CD14-positive monocyte (primary cell): ENCODE results near the gene PLS1. TPM values are rescaled to one million over a fixed set of nuclear protein-coding genes. Genes with fewer than 3 reads are reported as not detected.

Source experiments
- DNase-seq, 3 donors: peaks; one replicate each; pipeline ENCODE4 v3.0.0-alpha.2; 2011 to 2022
- H2AFZ ChIP-seq: 2 replicates; pipeline ENCODE4 v1.6.0; 2012; ENCODE audit warnings: mild to moderate bottlenecking, low read depth, low read length, inconsistent platforms; ENCODE audit not compliant: insufficient read depth, poor library complexity, severe bottlenecking
- H3K27ac ChIP-seq, 2 donors: 1 replicate in 1 of 2; 2 replicates in 1 of 2; pipeline ENCODE4 v1.5.1; 2012 to 2013; ENCODE audit warnings: low read length in 2 of 2, control low read depth in 1 of 2, inconsistent platforms in 1 of 2, low read depth in 1 of 2, mild to moderate bottlenecking in 1 of 2
- H3K27me3 ChIP-seq, 2 donors: one replicate each; pipeline versions ENCODE4 v1.6.0 to v1.6.1; 2011 to 2013; ENCODE audit warnings: low read length in 2 of 2; ENCODE audit not compliant: control insufficient read depth in 2 of 2, insufficient read depth in 2 of 2
- H3K36me3 ChIP-seq, 2 donors: replicated peaks in 1 of 2; 1 replicate in 1 of 2; 2 replicates in 1 of 2; pipeline versions ENCODE4 v1.5.1 to v1.6.1; 2012 to 2013; ENCODE audit warnings: low read length in 2 of 2, control low read depth in 1 of 2, inconsistent platforms in 1 of 2, mild to moderate bottlenecking in 1 of 2; ENCODE audit not compliant: insufficient read depth in 2 of 2, control insufficient read depth in 1 of 2
- H3K4me1 ChIP-seq, 2 donors: 1 replicate in 1 of 2; 2 replicates in 1 of 2; pipeline versions ENCODE4 v1.5.1 to v1.6.1; 2012 to 2013; ENCODE audit warnings: low read length in 2 of 2, control low read depth in 1 of 2, inconsistent platforms in 1 of 2, mild to moderate bottlenecking in 1 of 2, moderate library complexity in 1 of 2; ENCODE audit not compliant: insufficient read depth in 2 of 2, control insufficient read depth in 1 of 2
- H3K4me2 ChIP-seq: replicated peaks from 2 replicates; pipeline ENCODE3; 2012; ENCODE audit warnings: low read length, moderate library complexity, mild to moderate bottlenecking; ENCODE audit not compliant: poor library complexity, severe bottlenecking; ENCODE audit errors: extremely low read depth
- H3K4me3 ChIP-seq, 3 experiments: fragments of 200-600 bp in 1 of 3; sonication (generic) in 1 of 3; replicated peaks in 1 of 3; 1 replicate in 2 of 3; 2 replicates in 1 of 3; pipeline ENCODE4 v1.5.1; 2011 to 2013; ENCODE audit warnings: low read length in 3 of 3, mild to moderate bottlenecking in 3 of 3, control low read depth in 2 of 3, low read depth in 2 of 3, inconsistent platforms in 1 of 3, moderate library complexity in 1 of 3
- H3K79me2 ChIP-seq: 2 replicates; pipeline ENCODE4 v1.6.0; 2012; ENCODE audit warnings: mild to moderate bottlenecking, control low read depth, inconsistent platforms, low read length, moderate library complexity; ENCODE audit not compliant: insufficient read depth
- H3K9ac ChIP-seq: 2 replicates; pipeline ENCODE4 v1.6.0; 2017; ENCODE audit warnings: low read length, mild to moderate bottlenecking; ENCODE audit not compliant: insufficient read depth, poor library complexity, severe bottlenecking
- H3K9me3 ChIP-seq, 2 donors: replicated peaks in 1 of 2; 1 replicate in 1 of 2; 2 replicates in 1 of 2; pipeline versions ENCODE4 v1.5.1 to v1.6.1; 2012 to 2013; ENCODE audit warnings: low read length in 2 of 2, control low read depth in 1 of 2; ENCODE audit not compliant: control insufficient read depth in 1 of 2, insufficient read depth in 1 of 2
- H4K20me1 ChIP-seq: 2 replicates; pipeline ENCODE4 v1.6.0; 2012; ENCODE audit warnings: mild to moderate bottlenecking, low read length, control low read depth, moderate library complexity; ENCODE audit not compliant: insufficient read depth
- H3K27ac Mint-ChIP-seq, 7 donors: one replicate each; pipeline ENCODE4 v1.8.0; 2020; ENCODE audit warnings: mild to moderate bottlenecking in 7 of 7, mixed read lengths in 7 of 7, moderate library complexity in 6 of 7, inconsistent platforms in 2 of 7
- H3K27me3 Mint-ChIP-seq, 3 donors: one replicate each; pipeline ENCODE4 v1.8.0; 2021 to 2022; ENCODE audit warnings: low read depth in 3 of 3, mild to moderate bottlenecking in 3 of 3, mixed read lengths in 3 of 3, moderate library complexity in 3 of 3, inconsistent platforms in 1 of 3
- H3K36me3 Mint-ChIP-seq, 2 donors: one replicate each; pipeline ENCODE4 v1.8.0; 2020; ENCODE audit warnings: mixed read lengths in 2 of 2, inconsistent platforms in 1 of 2, mild to moderate bottlenecking in 1 of 2
- H3K4me1 Mint-ChIP-seq: one replicate; pipeline ENCODE4 v1.8.0; 2020; ENCODE audit warnings: mild to moderate bottlenecking, mixed read lengths
- H3K4me3 Mint-ChIP-seq, 2 donors: one replicate each; pipeline ENCODE4 v1.8.0; 2020; ENCODE audit warnings: mild to moderate bottlenecking in 2 of 2, mixed read lengths in 2 of 2, moderate library complexity in 1 of 2
- H3K9me3 Mint-ChIP-seq, 7 donors: one replicate each; pipeline ENCODE4 v1.8.0; 2020 to 2022; ENCODE audit warnings: mixed read lengths in 7 of 7, mild to moderate bottlenecking in 6 of 7, moderate library complexity in 6 of 7, inconsistent platforms in 2 of 7
- CTCF ChIP-seq: fragments of 200-600 bp; IDR thresholded peaks from one replicate; pipeline ENCODE4 v1.8.0; 2022; ENCODE audit warnings: antibody characterized with exemption, mild to moderate bottlenecking
- WGBS: methylation state at CpG from one replicate; pipeline ENCODE4 v1.1.5; 2013; ENCODE audit warnings: missing lambda C conversion rate; ENCODE audit not compliant: insufficient coverage; 5-methylcytosine and 5-hydroxymethylcytosine counted together
- intact Hi-C, 2 donors: fragments of 100-400 bp; cut with micrococcal nuclease; formaldehyde crosslinking; loops; one replicate each; pipeline versions ENCODE4 v1.15.0 to v1.15.1; 2023
- polyA plus RNA-seq, 3 donors: library from polyadenylated mRNA; depleted of rRNA in 1 of 3; unstranded in 2 of 3; stranded (reverse) in 1 of 3; fragments of 300-500 nt in 2 of 3; fragments of >200 nt in 1 of 3; fragmentation: Illumina TruSeq in 2 of 3; gene quantifications; 1 replicate in 2 of 3; 2 replicates in 1 of 3; pipeline ENCODE4 v1.2.3, GENCODE V29; 2012 to 2021

The PLS1 gene
- polyA plus RNA-seq, 3 donors = 0.09 to 0.17 TPM; not detected in 1

DNA sequence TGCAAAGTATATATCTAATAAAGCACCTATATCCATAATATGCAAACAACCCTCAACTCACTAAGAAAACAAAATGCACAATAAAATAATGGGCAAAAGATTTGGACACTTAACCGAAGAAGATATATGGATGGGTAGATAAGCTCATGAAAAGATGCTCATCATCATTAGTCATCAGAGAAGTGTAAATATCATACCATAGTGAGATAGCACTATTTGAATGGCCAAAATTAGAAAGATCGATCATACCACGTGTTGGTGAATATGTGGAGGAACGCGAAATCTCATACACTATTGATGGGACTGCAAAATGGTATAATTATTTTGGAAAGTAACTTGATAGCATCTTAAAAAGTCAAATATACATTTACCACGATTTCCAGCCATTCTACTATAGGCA, 40.5 kb downstream of the PLS1 start:
- H3K9me3 ChIP-seq = no peaks in the 10 kb centered on the region
- no peak for DNase-seq
- Mint-ChIP-seq H3K4me1 (no peaks in the 10 kb centered on the region), H3K9me3 (peaks cover 0 to 1% (median 0%) of the 10 kb centered on the region in 7 donors), H3K36me3 (no peaks in the 10 kb centered on the region), H3K27ac (no peak overlapping the region), H3K27me3 (peaks cover 0 to 4% (median 1%) of the 10 kb centered on the region in 3 donors), H3K4me3 (no peak overlapping the region)
- H3K4me1 ChIP-seq = no peaks in the 10 kb centered on the region
- no peaks in the 10 kb centered on the region for H4K20me1 ChIP-seq
- no peak overlapping the region for H3K4me2 ChIP-seq
- no peak overlapping the region for H3K4me3 ChIP-seq
- no peaks in the 10 kb centered on the region for H3K79me2 ChIP-seq
- no peaks in the 10 kb centered on the region for H3K36me3 ChIP-seq
- H3K27me3 ChIP-seq = no peaks in the 10 kb centered on the region
- no CpG with 5 or more reads among the region's 6 CpGs for WGBS
- no peak for TF ChIP-seq CTCF
- intact Hi-C loops = no loop called here
- no peak overlapping the region for H2AFZ ChIP-seq
- H3K9ac ChIP-seq = no peak overlapping the region
- no peak overlapping the region for H3K27ac ChIP-seq

GRCh38 chr3:142638291-142638690, 42.1 kb downstream of the PLS1 start:
- peaks cover 0 to 1% (median 0%) of the 10 kb centered on the region in 7 donors for H3K9me3 Mint-ChIP-seq
- Histone ChIP-seq H2AFZ (no peak overlapping the region), H3K4me3 (no peak overlapping the region), H3K9me3 (no peaks in the 10 kb centered on the region), H3K36me3 (no peaks in the 10 kb centered on the region), H3K27me3 (no peaks in the 10 kb centered on the region), H4K20me1 (no peaks in the 10 kb centered on the region), H3K4me2 (no peak overlapping the region), H3K9ac (no peak overlapping the region), H3K27ac (no peak overlapping the region), H3K4me1 (no peaks in the 10 kb centered on the region), H3K79me2 (no peaks in the 10 kb centered on the region)
- no peak for TF ChIP-seq CTCF
- H3K36me3 Mint-ChIP-seq = no peaks in the 10 kb centered on the region
- no peak for DNase-seq
- H3K27ac Mint-ChIP-seq = no peak overlapping the region
- peaks cover 0 to 4% (median 1%) of the 10 kb centered on the region in 3 donors for H3K27me3 Mint-ChIP-seq
- no peaks in the 10 kb centered on the region for H3K4me1 Mint-ChIP-seq
- intact Hi-C loops = no loop called here
- WGBS = 100% methylated on average over 1 of the region's 2 CpGs
- no peak overlapping the region for H3K4me3 Mint-ChIP-seq
